Measurements from ENCODE around the gene RAB11FIP3.

- TF ChIP-seq, protein P1, sequence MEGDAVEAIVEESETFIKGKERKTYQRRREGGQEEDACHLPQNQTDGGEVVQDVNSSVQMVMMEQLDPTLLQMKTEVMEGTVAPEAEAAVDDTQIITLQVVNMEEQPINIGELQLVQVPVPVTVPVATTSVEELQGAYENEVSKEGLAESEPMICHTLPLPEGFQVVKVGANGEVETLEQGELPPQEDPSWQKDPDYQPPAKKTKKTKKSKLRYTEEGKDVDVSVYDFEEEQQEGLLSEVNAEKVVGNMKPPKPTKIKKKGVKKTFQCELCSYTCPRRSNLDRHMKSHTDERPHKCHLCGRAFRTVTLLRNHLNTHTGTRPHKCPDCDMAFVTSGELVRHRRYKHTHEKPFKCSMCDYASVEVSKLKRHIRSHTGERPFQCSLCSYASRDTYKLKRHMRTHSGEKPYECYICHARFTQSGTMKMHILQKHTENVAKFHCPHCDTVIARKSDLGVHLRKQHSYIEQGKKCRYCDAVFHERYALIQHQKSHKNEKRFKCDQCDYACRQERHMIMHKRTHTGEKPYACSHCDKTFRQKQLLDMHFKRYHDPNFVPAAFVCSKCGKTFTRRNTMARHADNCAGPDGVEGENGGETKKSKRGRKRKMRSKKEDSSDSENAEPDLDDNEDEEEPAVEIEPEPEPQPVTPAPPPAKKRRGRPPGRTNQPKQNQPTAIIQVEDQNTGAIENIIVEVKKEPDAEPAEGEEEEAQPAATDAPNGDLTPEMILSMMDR (conservative IDR thresholded peaks at IDR 0.05 in 1 of 2, IDR thresholded peaks at IDR 0.05 in 1 of 2; ENCODE audit: extremely low read depth in 1 of 2, insufficient read depth in 1 of 2, low read depth in 1 of 2, low read length in 2 of 2), result no peak
- no peak for TF ChIP-seq EZH2 (IDR thresholded peaks at IDR 0.05; ENCODE audit: borderline replicate concordance, low read length)
These were observed 65.3 kb downstream of the RAB11FIP3 start for GRCh38 chr16:490768-491167.
